A549 (cell line): ENCODE measurements around the gene MYOF. TPM values are rescaled to one million over a fixed set of nuclear protein-coding genes. Genes with fewer than 3 reads are reported as not detected.

Experiments used
- ATAC-seq, 2 experiments: fragments of 200-7000 bp in 1 of 2; fragments of >200 bp in 1 of 2; cut with Nextera tagmentation in 1 of 2; cut with Tn5 transposase in 1 of 2; 3 replicates each; pipeline versions ENCODE4 v1.8.0 to v1.9.1; 2018 to 2020; ENCODE audit warnings: mild to moderate bottlenecking in 1 of 2, moderate library complexity in 1 of 2
- CTCF ChIA-PET: fragments of 300-600 bp; sonication (Branson Sonifier 250); formaldehyde crosslinking; extraction: SDS; loops from one replicate; lab custom pipeline; 2021; ENCODE audit warnings: antibody characterized with exemption, inconsistent platforms; lab: Yijun Ruan, JAX
- POLR2A ChIA-PET: fragments of 350-600 bp; formaldehyde crosslinking; extraction: SDS; loops from one replicate; lab custom pipeline; 2021; ENCODE audit warnings: antibody characterized with exemption, inconsistent platforms; lab: Yijun Ruan, JAX
- DNase-seq, 2 experiments: peaks; one replicate each; pipeline versions ENCODE4 v3.0.0 to v3.0.0-alpha.2; 2011 to 2016; ENCODE audit warnings: low read depth in 1 of 2, low spot score in 1 of 2
- FAIRE-seq: peaks from 2 replicates; lab custom pipeline; 2011; peaks lifted over from hg19 to GRCh38; lab: Jason Lieb, UNC
- H3K27ac ChIP-seq, 2 experiments: fragments of >200 bp; sonication (Bioruptor Twin); formaldehyde crosslinking; 3 replicates each; pipeline ENCODE4 v1.5.1; 2016 to 2017
- H3K4me1 ChIP-seq: fragments of >200 bp; sonication (Bioruptor Twin); formaldehyde crosslinking; 3 replicates; pipeline ENCODE4 v1.6.1; 2016
- H3K4me2 ChIP-seq: fragments of >200 bp; sonication (Bioruptor Twin); formaldehyde crosslinking; 3 replicates; pipeline ENCODE4 v1.6.1; 2016
- H3K4me3 ChIP-seq: fragments of >200 bp; sonication (Bioruptor Twin); formaldehyde crosslinking; 3 replicates; pipeline ENCODE4 v1.5.1; 2016
- H3K9me3 ChIP-seq: fragments of >200 bp; sonication (Bioruptor Twin); formaldehyde crosslinking; 3 replicates; pipeline ENCODE4 v1.6.1; 2016
- BHLHE40 ChIP-seq: IDR thresholded peaks from 2 replicates; pipeline ENCODE4 v1.6.1; 2012; ENCODE audit warnings: low read depth, low read length, inconsistent platforms
- CBX8 ChIP-seq: fragments of 200-600 bp; sonication (generic); IDR thresholded peaks from 2 replicates; pipeline ENCODE4 v1.6.1; 2016
- EHMT2 ChIP-seq: fragments of 200-600 bp; sonication (generic); IDR thresholded peaks from 2 replicates; pipeline ENCODE4 v1.6.1; 2016; ENCODE audit warnings: antibody characterized with exemption, low read depth, mild to moderate bottlenecking, moderate library complexity
- FOSL2 ChIP-seq, 2 experiments: fragments of 450-650 bp in 1 of 2; fragments of >200 bp in 1 of 2; sonication (Bioruptor Twin) in 1 of 2; formaldehyde crosslinking; IDR thresholded peaks; 2 replicates each; pipeline versions ENCODE4 v1.5.0 to v1.6.1; 2016 to 2020; ENCODE audit warnings: mild to moderate bottlenecking in 1 of 2, moderate library complexity in 1 of 2
- HDAC2 ChIP-seq: fragments of 200-600 bp; sonication (generic); IDR thresholded peaks from 2 replicates; pipeline ENCODE4 v1.6.1; 2016
- HOXA7 ChIP-seq: fragments of 250-450 bp; sonication (Bioruptor Pico); IDR thresholded peaks from 2 replicates; pipeline ENCODE4 v1.5.0; 2020; ENCODE audit warnings: mild to moderate bottlenecking, moderate library complexity
- HOXB13 ChIP-seq: fragments of 250-450 bp; sonication (Bioruptor Pico); IDR thresholded peaks from 2 replicates; pipeline ENCODE4 v1.5.0; 2020; ENCODE audit warnings: low read depth, mild to moderate bottlenecking, moderate library complexity
- JUN ChIP-seq, 2 experiments: fragments of >200 bp; sonication (Bioruptor Twin); formaldehyde crosslinking; IDR thresholded peaks; 2 replicates in 1 of 2; 3 replicates in 1 of 2; pipeline ENCODE4 v1.6.1; 2016 to 2017
- KDM1A ChIP-seq: fragments of 200-600 bp; sonication (generic); IDR thresholded peaks from 2 replicates; pipeline ENCODE4 v1.6.1; 2016; ENCODE audit warnings: low read depth, mild to moderate bottlenecking
- MAZ ChIP-seq: fragments of 150-350 bp; IDR thresholded peaks from 2 replicates; pipeline ENCODE4 v1.6.1; 2014; ENCODE audit warnings: antibody characterized with exemption, low read depth, low read length, borderline replicate concordance
- PHF8 ChIP-seq: fragments of 200-600 bp; sonication (generic); IDR thresholded peaks from 2 replicates; pipeline ENCODE4 v1.6.1; 2016; ENCODE audit warnings: low read depth, mild to moderate bottlenecking, antibody characterized with exemption, moderate library complexity, borderline replicate concordance
- POLR2A ChIP-seq: IDR thresholded peaks from 2 replicates; pipeline ENCODE4 v1.6.1; 2012; ENCODE audit warnings: mild to moderate bottlenecking, low read length
- POLR2AphosphoS2 ChIP-seq: conservative IDR thresholded peaks from 2 replicates; pipeline ENCODE4 v1.6.1; 2012; ENCODE audit warnings: low read length, improper control_type of control experiment, inconsistent platforms
- RAD21 ChIP-seq, 2 experiments: fragments of >200 bp in 1 of 2; sonication (Bioruptor Twin) in 1 of 2; formaldehyde crosslinking in 1 of 2; IDR thresholded peaks in 1 of 2; conservative IDR thresholded peaks in 1 of 2; 2 replicates in 1 of 2; 3 replicates in 1 of 2; pipeline ENCODE4 v1.6.1; 2012 to 2018; ENCODE audit warnings: inconsistent platforms in 1 of 2
- RNF2 ChIP-seq: fragments of 200-600 bp; sonication (generic); IDR thresholded peaks from 2 replicates; pipeline ENCODE4 v1.6.1; 2016; ENCODE audit warnings: low read depth, mild to moderate bottlenecking, antibody characterized with exemption, moderate library complexity, borderline replicate concordance
- SMC3 ChIP-seq: fragments of >200 bp; sonication (Bioruptor Twin); formaldehyde crosslinking; IDR thresholded peaks from 3 replicates; pipeline ENCODE4 v1.6.1; 2018; ENCODE audit warnings: inconsistent platforms
- SREBF2 ChIP-seq: fragments of 450-650 bp; IDR thresholded peaks from 2 replicates; pipeline ENCODE4 v1.6.1; 2014; ENCODE audit warnings: mild to moderate bottlenecking, moderate library complexity
- TFCP2L1 ChIP-seq: fragments of 250-450 bp; sonication (Bioruptor Pico); IDR thresholded peaks from 2 replicates; pipeline ENCODE4 v1.5.0; 2021; ENCODE audit warnings: mild to moderate bottlenecking
- ZFP36 ChIP-seq: fragments of 450-650 bp; IDR thresholded peaks from 2 replicates; pipeline ENCODE4 v1.6.1; 2014; ENCODE audit warnings: borderline replicate concordance; ENCODE audit not compliant: partially characterized antibody
- ZNF302 ChIP-seq: fragments of 250-450 bp; sonication (Bioruptor Pico); IDR thresholded peaks from 2 replicates; pipeline ENCODE4 v1.9.0; 2021; ENCODE audit warnings: inconsistent platforms, mild to moderate bottlenecking, moderate library complexity
- WGBS: methylation state at CpG from one replicate; pipeline ENCODE4 v1.1.6; 2017; ENCODE audit errors: missing lambda C conversion rate; 5-methylcytosine and 5-hydroxymethylcytosine counted together
- polyA plus RNA-seq, 4 experiments: library from polyadenylated mRNA; depleted of rRNA in 3 of 4; stranded (reverse); fragments of >200 nt; fragmentation: RNase III in 1 of 4; extraction: RNeasy Plus Mini Kit Qiagen cat#74134 plus additional on column Dnase treatment in 1 of 4; gene quantifications; 2 replicates in 3 of 4; 3 replicates in 1 of 4; pipeline ENCODE4 v1.2.3, GENCODE V29; 2011 to 2017
- TF ChIP-seq, protein P1 (sequence below): fragments of 200-600 bp; sonication (generic); IDR thresholded peaks from 2 replicates; pipeline ENCODE4 v1.6.1; 2016; ENCODE audit warnings: antibody characterized with exemption, mild to moderate bottlenecking, moderate library complexity
- TF ChIP-seq, protein P2 (sequence below): fragments of 450-650 bp; IDR thresholded peaks from 2 replicates; pipeline ENCODE4 v1.6.1; 2014; ENCODE audit warnings: antibody characterized with exemption
- TF ChIP-seq, protein P3 (sequence below): fragments of >200 bp; sonication (Bioruptor Twin); formaldehyde crosslinking; IDR thresholded peaks from 3 replicates; pipeline ENCODE4 v1.5.1; 2016

The MYOF gene
- polyA plus RNA-seq, 2 of the 4 experiments (the other 2 are of a cell fraction), result 190 to 265 TPM

DNA sequence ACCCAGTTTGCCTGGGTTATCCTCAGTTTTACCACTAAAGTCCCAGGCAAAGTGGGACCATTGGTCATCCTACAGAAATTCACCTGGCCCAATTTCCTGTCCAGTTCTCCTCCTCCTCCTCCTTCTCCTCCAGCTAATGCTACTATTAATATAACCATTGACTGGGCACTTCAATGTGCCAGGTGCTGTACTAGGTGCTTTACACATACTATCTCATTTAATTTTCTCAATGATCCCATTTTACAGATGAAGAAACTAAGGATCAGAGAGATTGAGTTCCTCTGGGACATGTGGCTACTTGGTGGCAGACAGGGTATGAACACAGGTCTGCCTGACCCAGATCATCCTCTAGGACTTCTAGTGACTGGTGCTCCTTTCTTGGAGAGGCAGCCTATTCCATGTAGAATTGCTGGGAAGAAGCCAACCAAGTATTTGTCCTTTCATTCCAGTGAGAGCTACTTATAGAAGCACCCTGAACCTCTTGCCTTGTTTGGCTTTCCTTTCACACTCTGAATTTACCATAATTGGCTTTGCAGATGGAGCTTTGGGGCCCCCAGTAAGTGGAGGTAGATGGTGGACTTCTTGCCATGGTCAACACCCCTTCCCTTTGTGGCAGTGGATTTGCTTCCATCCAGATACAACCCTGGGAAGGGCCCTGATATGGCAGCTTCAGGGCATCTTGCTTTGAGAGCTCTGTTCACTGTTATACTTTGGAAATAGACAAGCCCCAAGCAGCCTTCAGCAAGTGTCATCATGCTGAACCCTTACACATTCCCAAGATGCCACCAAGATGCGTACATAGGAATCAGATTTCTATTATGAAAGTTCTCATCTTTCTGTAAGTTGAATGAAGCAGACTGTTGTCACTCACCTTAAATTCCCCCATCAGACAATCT is 78.7 kb downstream of the MYOF start:
- Histone ChIP-seq H3K4me3 (no peak overlapping the region), H3K4me2 (no peak overlapping the region), H3K27ac (no peak overlapping the region; a peak in 1 of 6 replicates), H3K4me1 (peaks cover 14% of the 10 kb centered on the region), H3K9me3 (no peaks in the 10 kb centered on the region)
- TF ChIP-seq HOXA7 (CRISPR knock-in tag) (no peak), TFCP2L1 (CRISPR knock-in tag) (no peak), PHF8 (no peak), KDM1A (peak; percentile 74), RNF2 (no peak), JUN (IDR thresholded peaks at IDR 0.05) (no peak), HDAC2 (0 out of 2 replicates have a peak, but pooled peaks have one; percentile 29), EHMT2 (no peak), SMC3 (no peak), RAD21 (conservative IDR thresholded peaks at IDR 0.05 in 1 of 2, IDR thresholded peaks at IDR 0.05 in 1 of 2) (no peak), HOXB13 (CRISPR knock-in tag) (no peak), CBX8 (no peak), FOSL2 (IDR thresholded peaks at IDR 0.05) (no peak), FOSL2 (CRISPR knock-in tag; IDR thresholded peaks at IDR 0.05) (no peak), ZNF302 (CRISPR knock-in tag) (no peak), ZFP36 (no peak)
- TF ChIP-seq, protein P1, sequence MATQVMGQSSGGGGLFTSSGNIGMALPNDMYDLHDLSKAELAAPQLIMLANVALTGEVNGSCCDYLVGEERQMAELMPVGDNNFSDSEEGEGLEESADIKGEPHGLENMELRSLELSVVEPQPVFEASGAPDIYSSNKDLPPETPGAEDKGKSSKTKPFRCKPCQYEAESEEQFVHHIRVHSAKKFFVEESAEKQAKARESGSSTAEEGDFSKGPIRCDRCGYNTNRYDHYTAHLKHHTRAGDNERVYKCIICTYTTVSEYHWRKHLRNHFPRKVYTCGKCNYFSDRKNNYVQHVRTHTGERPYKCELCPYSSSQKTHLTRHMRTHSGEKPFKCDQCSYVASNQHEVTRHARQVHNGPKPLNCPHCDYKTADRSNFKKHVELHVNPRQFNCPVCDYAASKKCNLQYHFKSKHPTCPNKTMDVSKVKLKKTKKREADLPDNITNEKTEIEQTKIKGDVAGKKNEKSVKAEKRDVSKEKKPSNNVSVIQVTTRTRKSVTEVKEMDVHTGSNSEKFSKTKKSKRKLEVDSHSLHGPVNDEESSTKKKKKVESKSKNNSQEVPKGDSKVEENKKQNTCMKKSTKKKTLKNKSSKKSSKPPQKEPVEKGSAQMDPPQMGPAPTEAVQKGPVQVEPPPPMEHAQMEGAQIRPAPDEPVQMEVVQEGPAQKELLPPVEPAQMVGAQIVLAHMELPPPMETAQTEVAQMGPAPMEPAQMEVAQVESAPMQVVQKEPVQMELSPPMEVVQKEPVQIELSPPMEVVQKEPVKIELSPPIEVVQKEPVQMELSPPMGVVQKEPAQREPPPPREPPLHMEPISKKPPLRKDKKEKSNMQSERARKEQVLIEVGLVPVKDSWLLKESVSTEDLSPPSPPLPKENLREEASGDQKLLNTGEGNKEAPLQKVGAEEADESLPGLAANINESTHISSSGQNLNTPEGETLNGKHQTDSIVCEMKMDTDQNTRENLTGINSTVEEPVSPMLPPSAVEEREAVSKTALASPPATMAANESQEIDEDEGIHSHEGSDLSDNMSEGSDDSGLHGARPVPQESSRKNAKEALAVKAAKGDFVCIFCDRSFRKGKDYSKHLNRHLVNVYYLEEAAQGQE, result no peak
- TF ChIP-seq, protein P2, sequence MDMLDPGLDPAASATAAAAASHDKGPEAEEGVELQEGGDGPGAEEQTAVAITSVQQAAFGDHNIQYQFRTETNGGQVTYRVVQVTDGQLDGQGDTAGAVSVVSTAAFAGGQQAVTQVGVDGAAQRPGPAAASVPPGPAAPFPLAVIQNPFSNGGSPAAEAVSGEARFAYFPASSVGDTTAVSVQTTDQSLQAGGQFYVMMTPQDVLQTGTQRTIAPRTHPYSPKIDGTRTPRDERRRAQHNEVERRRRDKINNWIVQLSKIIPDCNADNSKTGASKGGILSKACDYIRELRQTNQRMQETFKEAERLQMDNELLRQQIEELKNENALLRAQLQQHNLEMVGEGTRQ, result no peak
- TF ChIP-seq, protein P3, sequence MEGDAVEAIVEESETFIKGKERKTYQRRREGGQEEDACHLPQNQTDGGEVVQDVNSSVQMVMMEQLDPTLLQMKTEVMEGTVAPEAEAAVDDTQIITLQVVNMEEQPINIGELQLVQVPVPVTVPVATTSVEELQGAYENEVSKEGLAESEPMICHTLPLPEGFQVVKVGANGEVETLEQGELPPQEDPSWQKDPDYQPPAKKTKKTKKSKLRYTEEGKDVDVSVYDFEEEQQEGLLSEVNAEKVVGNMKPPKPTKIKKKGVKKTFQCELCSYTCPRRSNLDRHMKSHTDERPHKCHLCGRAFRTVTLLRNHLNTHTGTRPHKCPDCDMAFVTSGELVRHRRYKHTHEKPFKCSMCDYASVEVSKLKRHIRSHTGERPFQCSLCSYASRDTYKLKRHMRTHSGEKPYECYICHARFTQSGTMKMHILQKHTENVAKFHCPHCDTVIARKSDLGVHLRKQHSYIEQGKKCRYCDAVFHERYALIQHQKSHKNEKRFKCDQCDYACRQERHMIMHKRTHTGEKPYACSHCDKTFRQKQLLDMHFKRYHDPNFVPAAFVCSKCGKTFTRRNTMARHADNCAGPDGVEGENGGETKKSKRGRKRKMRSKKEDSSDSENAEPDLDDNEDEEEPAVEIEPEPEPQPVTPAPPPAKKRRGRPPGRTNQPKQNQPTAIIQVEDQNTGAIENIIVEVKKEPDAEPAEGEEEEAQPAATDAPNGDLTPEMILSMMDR, result no peak
- DNase-seq (no peak), ATAC-seq (no peak; a peak in 1 of 6 replicates), FAIRE-seq (no peak)
- 81% methylated on average over 1 of the region's 1 CpG for WGBS
- POLR2A ChIA-PET, result no interaction called here
- CTCF ChIA-PET, result interaction anchor here (1.0 to 5.5 kb wide), 6 partner anchors 14 to 79 kb away, joined by 3 to 34 read pairs (median 4); partner anchors contain the start of gene MYOF

DNA sequence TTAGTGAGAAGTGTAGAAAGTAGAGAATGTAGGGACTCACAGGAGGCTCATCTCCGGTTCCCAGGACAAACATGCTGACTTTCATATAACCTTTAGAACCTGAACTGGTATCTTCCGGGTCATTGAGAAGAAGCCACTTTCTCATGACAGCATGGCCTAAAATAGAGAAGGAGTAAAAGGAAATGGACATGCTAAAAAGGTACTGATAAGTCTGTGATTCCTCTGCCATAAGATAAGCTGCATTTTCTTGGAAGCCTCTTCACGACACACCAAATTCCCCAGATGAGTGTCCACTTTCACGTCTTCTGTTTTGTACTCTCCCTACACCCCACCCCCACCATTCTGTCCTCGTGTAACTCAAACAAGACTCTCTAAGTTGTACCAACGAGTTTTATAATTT is 79.9 kb downstream of the MYOF start:
- POLR2A ChIA-PET, result no interaction called here
- CTCF ChIA-PET, result interaction anchor here (5.1 to 5.5 kb wide), 2 partner anchors 25 to 80 kb away, joined by 32 to 34 read pairs; partner anchors contain the start of gene MYOF
- Histone ChIP-seq H3K4me2 (no peak overlapping the region), H3K4me1 (peaks cover 14% of the 10 kb centered on the region), H3K9me3 (no peaks in the 10 kb centered on the region), H3K27ac (0 out of 6 replicates have a peak overlapping the region, but pooled peaks of 1 of the 2 experiments have one; percentile 24), H3K4me3 (no peak overlapping the region)
- no peak for DNase-seq
- FAIRE-seq, result no peak
- WGBS, result 69% methylated on average over 6 of the region's 6 CpGs
- TF ChIP-seq POLR2AphosphoS2 (no peak), JUN (IDR thresholded peaks at IDR 0.05) (no peak), TFCP2L1 (CRISPR knock-in tag) (no peak), RNF2 (no peak), BHLHE40 (no peak), SREBF2 (no peak), POLR2A (no peak), CBX8 (no peak), MAZ (no peak)
- ATAC-seq, result no peak
